Calu3 (cell line): ENCODE data around the gene IGFN1. TPM values are rescaled to one million over a fixed set of nuclear protein-coding genes. Genes with fewer than 3 reads are reported as not detected.

ENCODE experiments used
- BruUV-seq: library from RNA; stranded (reverse); fragments of 400-500 nt; replicated peaks from 2 replicates; lab custom pipeline; 2021; lab: Mats Ljungman, UMichigan
- CTCF ChIA-PET: fragments of 300-600 bp; sonication (Branson Sonifier 250); formaldehyde crosslinking; loops from one replicate; lab custom pipeline; 2022; ENCODE audit warnings: antibody characterized with exemption; lab: Charles Lee
- DNase-seq: peaks from one replicate; pipeline ENCODE4 v3.0.0; 2022
- H3K27ac Mint-ChIP-seq: one replicate; pipeline ENCODE4 v1.8.0; 2022; ENCODE audit warnings: mixed read lengths; ENCODE audit not compliant: unreplicated experiment
- H3K27me3 Mint-ChIP-seq: one replicate; pipeline ENCODE4 v1.8.0; 2022; ENCODE audit warnings: mixed read lengths; ENCODE audit not compliant: unreplicated experiment
- H3K36me3 Mint-ChIP-seq: one replicate; pipeline ENCODE4 v1.8.0; 2022; ENCODE audit warnings: mild to moderate bottlenecking, moderate library complexity, mixed read lengths; ENCODE audit not compliant: insufficient read depth, unreplicated experiment
- H3K4me1 Mint-ChIP-seq: one replicate; pipeline ENCODE4 v1.8.0; 2022; ENCODE audit warnings: mild to moderate bottlenecking, low read depth, mixed read lengths; ENCODE audit not compliant: unreplicated experiment
- H3K4me3 Mint-ChIP-seq: one replicate; pipeline ENCODE4 v1.8.0; 2022; ENCODE audit warnings: mild to moderate bottlenecking, low read depth, moderate library complexity, mixed read lengths; ENCODE audit not compliant: unreplicated experiment
- H3K9me3 Mint-ChIP-seq: one replicate; pipeline ENCODE4 v1.8.0; 2022; ENCODE audit warnings: low read depth, mixed read lengths; ENCODE audit not compliant: unreplicated experiment
- intact Hi-C: fragments of 100-400 bp; cut with micrococcal nuclease; formaldehyde crosslinking; loops from one replicate; pipeline ENCODE4 v1.10.0; 2022; ENCODE audit not compliant: unreplicated experiment
- total RNA-seq: library from RNA; stranded (reverse); gene quantifications from 2 replicates; pipeline ENCODE4 v1.2.3, GENCODE V29; 2022
- TF ChIP-seq, protein P1 (sequence below): fragments of 200-600 bp; IDR thresholded peaks from one replicate; pipeline ENCODE4 v1.8.0; 2022; ENCODE audit warnings: antibody characterized with exemption; ENCODE audit not compliant: unreplicated experiment

The IGFN1 gene
- total RNA-seq, 1 experiment from 2014 or later = not detected

DNA sequence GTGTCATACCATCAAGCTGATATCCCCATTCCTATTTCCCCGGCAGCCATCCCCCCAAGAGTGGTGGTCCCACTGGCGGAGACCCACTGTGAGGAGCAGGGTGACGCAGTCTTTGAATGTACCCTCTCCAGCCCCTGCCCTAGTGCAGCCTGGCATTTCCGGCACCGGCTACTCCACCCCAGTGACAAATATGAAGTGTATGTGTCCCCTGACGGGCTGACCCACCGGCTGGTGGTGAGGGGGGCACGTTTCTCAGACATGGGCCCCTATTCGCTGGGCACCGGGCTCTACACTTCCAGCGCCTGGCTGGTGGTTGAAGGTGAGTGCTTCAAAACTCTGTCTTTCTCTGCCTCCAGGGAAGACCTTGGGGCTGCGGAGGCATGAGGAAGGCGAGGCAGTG, 14.4 kb downstream of the IGFN1 start:
- H3K27ac Mint-ChIP-seq = no peak overlapping the region
- BruUV-seq = no TSS peak
- no peak overlapping the region for H3K4me3 Mint-ChIP-seq
- TF ChIP-seq, protein P1, sequence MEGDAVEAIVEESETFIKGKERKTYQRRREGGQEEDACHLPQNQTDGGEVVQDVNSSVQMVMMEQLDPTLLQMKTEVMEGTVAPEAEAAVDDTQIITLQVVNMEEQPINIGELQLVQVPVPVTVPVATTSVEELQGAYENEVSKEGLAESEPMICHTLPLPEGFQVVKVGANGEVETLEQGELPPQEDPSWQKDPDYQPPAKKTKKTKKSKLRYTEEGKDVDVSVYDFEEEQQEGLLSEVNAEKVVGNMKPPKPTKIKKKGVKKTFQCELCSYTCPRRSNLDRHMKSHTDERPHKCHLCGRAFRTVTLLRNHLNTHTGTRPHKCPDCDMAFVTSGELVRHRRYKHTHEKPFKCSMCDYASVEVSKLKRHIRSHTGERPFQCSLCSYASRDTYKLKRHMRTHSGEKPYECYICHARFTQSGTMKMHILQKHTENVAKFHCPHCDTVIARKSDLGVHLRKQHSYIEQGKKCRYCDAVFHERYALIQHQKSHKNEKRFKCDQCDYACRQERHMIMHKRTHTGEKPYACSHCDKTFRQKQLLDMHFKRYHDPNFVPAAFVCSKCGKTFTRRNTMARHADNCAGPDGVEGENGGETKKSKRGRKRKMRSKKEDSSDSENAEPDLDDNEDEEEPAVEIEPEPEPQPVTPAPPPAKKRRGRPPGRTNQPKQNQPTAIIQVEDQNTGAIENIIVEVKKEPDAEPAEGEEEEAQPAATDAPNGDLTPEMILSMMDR = no peak
- H3K27me3 Mint-ChIP-seq = peaks cover 100% of the 10 kb centered on the region
- intact Hi-C loops = no loop called here
- no peaks in the 10 kb centered on the region for H3K4me1 Mint-ChIP-seq
- no peak for DNase-seq
- CTCF ChIA-PET = no interaction called here
- H3K36me3 Mint-ChIP-seq = no peaks in the 10 kb centered on the region
- H3K9me3 Mint-ChIP-seq = no peaks in the 10 kb centered on the region

GRCh38 chr1:201206176-201206575, 15.6 kb downstream of the IGFN1 start:
- TF ChIP-seq, protein P1 = no peak
- no peak overlapping the region for H3K27ac Mint-ChIP-seq
- no peak overlapping the region for H3K4me3 Mint-ChIP-seq
- intact Hi-C loops = no loop called here
- CTCF ChIA-PET = no interaction called here
- H3K4me1 Mint-ChIP-seq = no peaks in the 10 kb centered on the region
- no peak for DNase-seq
- H3K27me3 Mint-ChIP-seq = peaks cover 100% of the 10 kb centered on the region
- no peaks in the 10 kb centered on the region for H3K36me3 Mint-ChIP-seq
- H3K9me3 Mint-ChIP-seq = no peaks in the 10 kb centered on the region
- no TSS peak for BruUV-seq

- no TSS peak for BruUV-seq
- H3K27me3 Mint-ChIP-seq = peaks cover 100% of the 10 kb centered on the region
- no peak for DNase-seq
- no peaks in the 10 kb centered on the region for H3K36me3 Mint-ChIP-seq
- intact Hi-C loops = no loop called here
- H3K9me3 Mint-ChIP-seq = no peaks in the 10 kb centered on the region
- CTCF ChIA-PET = no interaction called here
- H3K4me1 Mint-ChIP-seq = no peaks in the 10 kb centered on the region
- TF ChIP-seq, protein P1 = no peak
- no peak overlapping the region for H3K4me3 Mint-ChIP-seq
- H3K27ac Mint-ChIP-seq = no peak overlapping the region
These were observed 16.4 kb downstream of the IGFN1 start for GRCh38 chr1:201207046-201207445.

DNA sequence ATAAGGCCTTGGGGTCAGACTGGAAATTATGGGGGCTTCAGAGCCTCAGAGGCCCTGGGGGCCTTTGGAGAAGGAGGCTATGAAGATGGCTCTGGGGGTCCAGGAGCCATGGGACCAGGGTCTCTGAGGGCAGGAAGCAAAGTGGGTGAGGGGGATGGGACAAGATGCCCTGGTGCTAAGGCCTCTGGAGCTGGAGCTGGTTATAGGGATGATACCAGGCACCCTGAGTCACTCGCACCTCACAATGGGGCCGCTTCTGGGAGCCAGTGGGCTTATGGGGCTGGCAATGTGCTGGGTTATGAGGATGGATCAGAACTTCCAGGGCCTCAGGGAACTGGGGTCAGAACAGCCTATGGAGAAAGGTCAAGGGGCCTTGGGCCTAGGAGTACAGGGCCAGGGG, 17.6 kb downstream of the IGFN1 start:
- no peaks in the 10 kb centered on the region for H3K36me3 Mint-ChIP-seq

More for the DNA sequence above, 17.6 kb downstream of the IGFN1 start:
- no peaks in the 10 kb centered on the region for H3K9me3 Mint-ChIP-seq
- TF ChIP-seq, protein P1 = no peak
- H3K27me3 Mint-ChIP-seq = peaks cover 100% of the 10 kb centered on the region
- DNase-seq = no peak
- BruUV-seq = no TSS peak
- intact Hi-C loops = no loop called here
- no peaks in the 10 kb centered on the region for H3K4me1 Mint-ChIP-seq
- H3K27ac Mint-ChIP-seq = no peak overlapping the region
- CTCF ChIA-PET = no interaction called here
- H3K4me3 Mint-ChIP-seq = no peak overlapping the region
